GM21528 (cell line): Measurements from ENCODE around the gene PCID2.
"Not testable (repeated sequence)": the region's sequence is repeated elsewhere in the genome, so short reads cannot be mapped to it uniquely, and the experiment has no call there.

Experiments used
- ATAC-seq: cut with Tn5 transposase; IDR thresholded peaks from one replicate; pipeline ENCODE4 v1.9.1; 2021; ENCODE audit warnings: mild to moderate bottlenecking, moderate library complexity; ENCODE audit not compliant: unreplicated experiment, low FRiP score

PCID2 gene

GRCh38 chr13:113167575-113167974 is 40.9 kb downstream of the PCID2 start:
- ATAC-seq = no peak

- no peak for ATAC-seq
Observed at GRCh38 chr13:113167155-113167554, 41.3 kb downstream of the PCID2 start.

DNA sequence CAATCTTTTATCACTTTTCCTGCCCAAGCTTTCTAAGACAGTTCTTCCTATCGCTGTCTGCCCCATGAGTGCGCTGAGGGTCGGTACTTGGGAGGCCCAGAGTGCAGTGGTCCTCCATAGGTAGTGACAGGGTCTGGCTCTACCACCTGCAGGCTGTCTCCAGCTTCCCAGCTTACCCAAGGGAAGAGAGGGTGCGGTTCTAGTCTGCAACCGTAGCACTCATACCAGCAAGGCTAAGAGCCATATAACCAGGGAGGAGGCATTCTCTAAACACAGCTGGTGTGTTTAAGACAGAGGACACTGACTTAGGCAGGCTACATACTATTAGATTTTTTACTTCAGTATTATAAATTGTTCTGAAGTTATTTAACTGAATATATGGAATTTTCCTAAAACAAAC is 41.8 kb downstream of the PCID2 start:
- no peak for ATAC-seq

DNA sequence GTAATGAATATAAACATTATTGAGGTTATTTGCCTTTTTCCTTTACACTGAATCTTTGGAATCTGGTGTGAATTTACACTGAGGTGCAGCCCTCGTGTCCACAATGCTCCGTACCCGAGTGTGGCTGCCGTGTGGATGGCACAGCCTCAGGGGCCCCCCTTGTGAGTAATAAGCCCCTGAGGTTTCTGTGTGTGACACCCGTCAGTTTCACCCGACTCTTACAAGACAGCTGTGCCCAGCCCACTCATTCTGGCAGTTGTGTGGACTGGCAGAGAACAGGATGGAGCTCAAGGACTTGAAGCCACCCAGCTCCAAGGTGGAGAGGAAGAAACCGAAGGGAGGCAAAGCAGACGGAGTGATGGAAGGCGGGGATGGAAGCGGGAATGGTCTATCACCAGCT is 42.2 kb downstream of the PCID2 start:
- ATAC-seq = no peak

DNA sequence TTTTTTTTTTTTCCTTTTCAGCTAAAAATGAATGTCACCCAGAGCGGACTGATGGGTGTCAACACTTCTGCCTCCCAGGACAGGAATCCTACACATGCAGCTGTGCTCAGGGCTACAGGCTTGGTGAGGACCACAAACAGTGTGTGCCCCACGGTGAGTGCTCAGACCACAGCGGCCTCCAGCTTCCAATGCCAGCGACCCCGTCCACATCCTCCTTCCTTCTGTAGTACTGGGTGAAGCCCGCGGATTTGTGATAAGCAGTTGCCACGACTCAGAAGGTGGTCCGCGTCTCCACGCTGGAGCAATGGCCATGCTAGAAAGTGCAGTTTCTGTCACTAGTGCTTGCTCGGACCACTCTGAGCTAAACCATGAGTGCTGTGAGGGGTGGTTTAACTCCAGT is 44.0 kb downstream of the PCID2 start:
- no peak for ATAC-seq

DNA sequence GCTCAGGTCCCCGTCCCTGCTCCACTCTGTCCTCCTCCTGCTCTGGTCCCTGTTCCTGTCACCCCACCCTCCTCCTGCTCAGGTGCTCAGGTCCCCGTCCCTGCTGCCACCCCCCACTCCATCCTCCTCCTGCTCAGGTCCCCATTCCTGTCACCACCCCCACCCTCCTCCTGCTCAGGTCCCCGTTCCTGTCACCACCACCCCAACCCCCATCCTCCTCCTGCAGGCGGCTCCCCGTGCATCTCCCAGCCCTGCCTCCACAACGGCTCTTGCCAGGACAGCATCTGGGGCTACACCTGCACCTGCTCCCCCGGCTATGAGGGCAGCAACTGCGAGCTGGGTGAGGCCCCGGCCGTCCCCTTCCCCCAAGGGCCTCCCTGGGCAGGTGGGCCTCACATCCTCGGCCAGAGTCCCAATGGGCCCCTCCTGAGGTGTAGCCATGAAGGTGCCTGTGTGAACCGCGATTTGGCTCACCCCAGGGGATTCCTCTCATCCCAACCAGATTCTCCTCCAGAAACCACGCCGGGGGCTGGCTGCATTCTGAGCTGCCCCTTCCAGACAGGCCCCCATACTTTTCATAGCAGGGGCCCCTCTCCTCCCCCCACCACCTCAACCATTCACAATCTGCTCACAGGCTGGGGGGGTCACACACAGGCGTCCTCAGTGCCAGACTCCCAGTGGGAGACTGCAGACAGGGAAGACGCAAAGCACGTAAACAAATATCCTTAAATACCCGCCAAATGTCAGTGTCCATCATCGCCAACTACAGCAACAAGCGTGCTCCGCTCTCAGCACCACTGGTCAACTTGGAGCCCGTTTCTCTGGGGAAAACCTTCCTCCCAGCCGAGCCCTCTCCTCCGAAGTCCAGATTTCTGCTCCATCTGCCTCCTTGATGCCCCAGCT is 45.4 kb downstream of the PCID2 start:
- ATAC-seq = no peak

DNA sequence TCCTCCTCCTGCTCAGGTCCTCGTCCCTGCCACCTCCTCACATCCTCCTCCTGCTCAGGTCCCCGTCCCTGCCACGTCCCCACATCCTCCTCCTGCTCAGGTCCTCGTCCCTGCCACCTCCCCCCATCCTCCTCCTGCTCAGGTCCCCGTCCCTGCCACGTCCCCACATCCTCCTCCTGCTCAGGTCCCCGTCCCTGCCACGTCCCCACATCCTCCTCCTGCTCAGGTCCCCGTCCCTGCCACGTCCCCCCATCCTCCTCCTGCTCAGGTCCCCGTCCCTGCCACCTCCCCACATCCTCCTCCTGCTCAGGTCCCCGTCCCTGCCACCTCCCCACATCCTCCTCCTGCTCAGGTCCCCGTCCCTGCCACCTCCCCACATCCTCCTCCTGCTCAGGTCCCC is 46.5 kb downstream of the PCID2 start:
- not testable (repeated sequence) for ATAC-seq

DNA sequence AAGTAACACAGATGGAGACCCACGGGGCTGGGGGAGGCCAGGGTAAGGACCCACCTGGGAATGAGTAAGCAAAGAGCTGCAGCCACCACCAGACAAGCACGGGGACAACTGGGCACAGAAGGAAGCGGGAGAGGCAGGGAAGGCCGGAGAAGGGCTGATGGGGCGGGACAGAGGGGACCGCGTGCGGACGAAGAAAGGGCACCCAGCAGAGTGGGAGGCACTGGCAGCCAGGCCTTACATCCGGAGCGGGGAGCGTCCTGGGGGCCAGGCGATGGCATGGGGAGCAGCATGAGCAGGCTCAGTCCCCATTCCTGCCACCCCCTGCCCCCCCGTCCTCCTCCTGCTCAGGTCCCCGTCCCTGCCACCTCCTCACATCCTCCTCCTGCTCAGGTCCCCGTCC is 47.0 kb downstream of the PCID2 start:
- ATAC-seq = no peak

DNA sequence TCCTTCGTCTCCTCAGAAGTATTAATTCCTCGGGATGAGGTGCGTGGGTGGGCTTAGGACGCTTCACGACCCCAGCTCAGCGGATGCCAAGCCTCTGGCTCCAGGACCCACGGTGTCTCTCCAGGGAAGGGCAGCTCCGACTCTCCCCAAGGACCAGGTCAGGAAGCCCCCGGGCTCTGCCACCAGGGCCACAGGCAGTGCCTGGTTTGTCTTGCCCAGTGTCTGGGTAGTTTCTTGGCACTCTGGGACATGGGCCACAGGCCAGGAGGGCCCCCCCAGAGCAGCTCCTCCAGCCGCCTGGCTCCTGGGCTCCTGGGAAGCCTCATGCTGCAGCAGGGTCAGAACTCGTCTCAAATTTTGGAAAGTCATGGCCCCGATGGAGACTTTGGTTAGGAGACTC is 47.5 kb downstream of the PCID2 start:
- no peak for ATAC-seq

- ATAC-seq = no peak
Observed at GRCh38 chr13:113159701-113160100, 48.8 kb downstream of the PCID2 start.

- ATAC-seq = no peak
Observed at GRCh38 chr13:113158946-113159345, 49.5 kb downstream of the PCID2 start.

- ATAC-seq = no peak
Observed at GRCh38 chr13:113157929-113158747, 50.3 kb downstream of the PCID2 start, which contains the start of gene PROZ. Gene PROZ, plus strand, starts transcription at chr13:113158648. Its CDS starts 13 bp downstream, at chr13:113158661.

DNA sequence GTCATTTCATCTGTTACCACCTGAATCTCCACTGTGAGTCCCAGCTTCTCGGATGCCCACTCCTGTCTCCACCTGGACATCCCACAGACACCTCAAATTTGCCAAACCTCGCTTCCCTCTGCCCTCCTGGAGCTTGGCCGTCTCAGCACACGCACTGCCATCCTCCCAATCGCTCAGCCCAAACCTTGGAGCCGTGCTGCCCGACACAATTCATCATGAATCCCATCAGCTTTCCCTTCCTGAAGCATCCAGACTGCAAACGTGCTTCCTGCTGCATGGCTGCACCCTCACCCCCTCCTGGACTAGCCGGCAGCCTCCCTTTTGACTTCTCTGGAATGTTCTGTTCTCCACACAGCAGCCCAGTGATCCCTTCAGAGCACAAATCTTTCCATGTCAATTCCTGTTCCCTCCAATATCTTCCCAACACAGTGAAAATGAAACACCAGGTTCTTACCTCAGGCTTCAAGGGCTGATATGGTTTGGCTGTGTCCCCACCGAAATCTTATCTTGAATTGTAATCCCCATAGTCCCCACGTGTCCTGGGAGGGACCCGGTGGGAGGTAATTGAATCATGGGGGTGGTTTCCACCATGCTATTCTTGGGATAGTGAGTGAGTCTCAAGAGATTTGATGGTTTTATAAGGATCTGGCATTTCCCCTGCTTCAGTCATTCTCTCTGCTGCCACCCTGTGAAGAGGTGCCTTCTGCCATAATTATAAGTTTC is 51.1 kb downstream of the PCID2 start:
- no peak for ATAC-seq

DNA sequence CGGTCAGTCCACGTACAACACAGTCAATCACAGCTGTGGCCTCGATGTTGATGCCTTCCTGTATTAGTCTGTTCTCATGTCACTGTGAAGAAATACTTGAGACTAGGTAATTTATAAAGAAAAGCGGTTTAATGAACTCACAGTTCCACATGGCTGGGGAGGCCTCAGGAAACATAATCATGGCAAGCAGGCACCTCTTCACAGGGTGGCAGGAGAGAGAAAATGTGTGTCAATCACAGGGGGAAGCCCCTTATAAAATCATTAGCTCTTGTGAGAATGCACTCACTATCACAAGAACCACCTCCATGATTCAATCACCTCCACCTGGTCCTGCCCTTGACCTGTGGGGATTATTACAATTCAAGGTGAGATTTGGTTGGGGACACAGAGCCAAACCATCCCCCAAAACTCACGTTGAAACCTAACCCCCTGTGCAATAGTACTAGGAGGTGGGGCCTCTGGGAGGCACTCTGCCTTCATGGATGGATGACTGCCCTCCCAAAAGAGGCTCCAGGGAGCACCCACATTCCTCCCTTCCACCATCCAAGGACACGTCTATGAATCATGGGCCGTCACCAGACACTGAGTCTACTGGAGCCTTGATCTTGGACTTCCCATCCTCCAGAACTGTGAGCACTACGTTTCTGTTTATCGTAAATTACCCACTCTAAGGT is 52.4 kb downstream of the PCID2 start:
- no peak for ATAC-seq

DNA sequence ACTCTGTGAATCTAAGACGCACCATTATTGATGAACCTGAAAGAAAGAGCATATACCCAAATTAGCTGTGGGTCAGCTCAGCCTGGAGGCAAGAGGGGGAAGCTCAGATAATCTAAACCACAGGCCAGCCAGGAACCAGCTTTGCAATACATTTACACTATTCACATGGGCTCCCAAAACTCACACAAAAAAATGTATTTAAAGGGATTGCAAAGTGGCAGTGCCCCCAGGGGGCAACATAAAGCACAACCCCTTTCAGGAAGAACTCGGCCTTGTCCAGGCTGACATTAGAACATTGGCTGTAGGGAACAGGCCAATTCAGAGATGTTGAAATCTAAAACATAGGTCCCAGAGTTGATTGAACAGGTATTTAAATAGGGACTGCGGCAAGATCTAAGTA is 53.3 kb downstream of the PCID2 start:
- ATAC-seq = no peak

GRCh38 chr13:113153810-113154748 is 54.4 kb downstream of the PCID2 start:
- ATAC-seq = peak; percentile 49

DNA sequence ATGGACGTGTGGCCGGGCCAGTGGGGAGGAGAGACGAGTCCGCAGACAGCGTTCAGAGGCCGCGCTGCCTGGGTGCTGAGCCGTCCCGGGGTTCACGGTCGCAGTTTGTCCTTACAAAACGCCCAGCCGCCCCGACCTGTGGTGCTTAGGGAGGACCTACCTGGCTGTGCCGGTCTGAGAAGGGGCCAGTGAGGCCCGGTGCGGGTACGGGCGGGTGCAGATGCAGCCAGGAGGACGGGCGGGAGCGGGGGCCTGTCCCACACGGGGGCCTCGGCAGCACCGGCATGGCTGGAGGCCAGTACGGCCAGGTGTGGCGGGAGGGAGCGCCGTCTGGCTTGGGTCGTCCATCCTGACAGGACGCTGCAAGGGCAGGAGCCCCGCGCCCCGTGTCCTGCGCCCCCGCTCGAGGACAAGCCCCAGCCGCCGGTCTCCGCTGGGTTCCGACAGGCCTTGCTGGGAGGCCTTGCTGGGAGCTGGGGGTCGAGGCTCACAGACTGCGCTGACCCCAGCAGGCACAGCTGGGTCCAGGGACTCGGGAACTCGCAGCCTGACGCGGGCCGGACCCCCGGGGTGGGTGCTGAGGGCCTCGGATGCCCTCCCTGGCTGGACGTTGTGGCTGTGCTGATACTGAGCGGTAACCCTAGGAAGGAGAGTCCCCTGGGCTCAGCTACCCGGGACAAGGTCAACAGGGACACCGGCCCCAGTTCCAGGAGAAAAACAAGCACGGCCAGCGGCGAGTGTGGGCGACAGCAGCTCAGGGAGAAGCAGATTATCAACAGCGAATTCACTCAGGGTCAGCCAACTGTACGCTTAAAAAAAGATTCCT is 55.3 kb downstream of the PCID2 start:
- ATAC-seq = peak; percentile 45

DNA sequence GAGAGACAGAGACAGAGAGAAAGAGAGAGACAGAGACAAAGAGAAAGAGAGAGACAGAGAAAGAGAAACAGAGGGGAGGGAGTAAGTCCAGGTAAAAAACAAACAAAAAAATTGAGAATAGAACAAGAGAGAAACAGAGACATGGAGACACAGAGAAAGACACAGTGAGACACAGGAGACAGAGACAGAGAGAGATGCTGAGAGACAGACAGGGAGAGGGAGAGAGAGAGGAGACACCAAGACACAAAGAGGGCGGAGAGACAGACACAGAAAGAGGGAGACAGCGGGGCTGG is 55.8 kb downstream of the PCID2 start:
- no peak for ATAC-seq
